ENCODE measurements around the gene FGF21. TPM values are rescaled to one million over a fixed set of nuclear protein-coding genes. Genes with fewer than 3 reads are reported as not detected.

FGF21 gene
- total and polyA plus RNA-seq, 10 of the 15 experiments (the other 5 are each of a cell fraction or from before 2014, with no cell fraction given), result not detected

GRCh38 chr19:48724796-48725753 is 30.2 kb upstream of the FGF21 start:
- Histone ChIP-seq H3K79me2 (ENCODE audit: control insufficient read depth, insufficient read depth, low read length) (no peaks in the 10 kb centered on the region), H3K4me3 (no peak overlapping the region), H4K20me1 (ENCODE audit: control insufficient read depth, insufficient read depth) (no peaks in the 10 kb centered on the region), H3K4me2 (ENCODE audit: control insufficient read depth, insufficient read depth) (no peak overlapping the region), H3K9ac (ENCODE audit: control insufficient read depth, insufficient read depth, low read length) (no peak overlapping the region), H3K27ac (ENCODE audit: control insufficient read depth, insufficient read depth) (no peak overlapping the region), H3K27me3 (replicated peaks in 1 of 2; ENCODE audit: control insufficient read depth in 2 of 2, insufficient read depth in 2 of 2, low read length in 1 of 2) (no peaks in the 10 kb centered on the region), H3K9me3 (replicated peaks; ENCODE audit: control insufficient read depth, insufficient read depth, low read length) (peaks cover 8% of the 10 kb centered on the region; the same call in 2 of the 3 replicates), H3K4me1 (ENCODE audit: control insufficient read depth, insufficient read depth, low read length) (peaks cover 4% of the 10 kb centered on the region), H3K36me3 (ENCODE audit: control insufficient read depth in 2 of 2, insufficient read depth in 2 of 2, low read length in 1 of 2) (no peaks in the 10 kb centered on the region), H2AFZ (ENCODE audit: control insufficient read depth, low read depth, low read length) (peak overlapping the region; percentile 3)
- in situ Hi-C loops (cut with MboI) (no loop called here), intact Hi-C loops (cut with micrococcal nuclease; ENCODE audit: unreplicated experiment) (no loop called here)
- ChIA-PET CTCF (interaction anchor here (1.2 to 1.5 kb wide), 2 partner anchors 51 to 71 kb away, joined by 3 to 4 read pairs; no protein-coding TSS in a partner anchor), POLR2A (interaction anchor here (0.7 to 2.1 kb wide), 2 partner anchors 12 to 75 kb away, joined by 5 to 7 read pairs; no protein-coding TSS in a partner anchor), SMC1A (ENCODE audit: uncharacterized antibody, unreplicated experiment) (interaction anchor here (1.1 kb wide), 1 partner anchor 80 kb away, joined by 3 read pairs; no protein-coding TSS in a partner anchor), RAD21 (ENCODE audit: unreplicated experiment) (interaction anchor here (1.4 kb wide), 1 partner anchor 11 kb away, joined by 4 read pairs; no protein-coding TSS in a partner anchor)
- FAIRE-seq (peak; percentile 7), DNase-seq (ENCODE audit: low read depth, low spot score) (no peak), ATAC-seq (peak; percentile 20; the same call in 2 of the 3 replicates)
- TF ChIP-seq HCFC1 (IDR thresholded peaks at IDR 0.05; ENCODE audit: low read length), result peak; percentile 90
- TF ChIP-seq CREM (IDR thresholded peaks at IDR 0.05; ENCODE audit: low read depth), result peak; percentile 45; the same call in 1 of the 2 replicates
- no peak for TF ChIP-seq NKRF (conservative IDR thresholded peaks at IDR 0.05)
- TF ChIP-seq SIX5 (IDR thresholded peaks at IDR 0.05; ENCODE audit: low read depth, low read length, severe bottlenecking), result peak; percentile 96
- 0 out of 2 replicates have a peak, but pooled peaks have one; percentile 51 for TF ChIP-seq SREBF1 (IDR thresholded peaks at IDR 0.05; ENCODE audit: low read length)
- TF ChIP-seq SPI1 (IDR thresholded peaks at IDR 0.05; ENCODE audit: borderline replicate concordance, insufficient read depth, low read depth, low read length), result peak; percentile 75
- peak; percentile 51; the same call in 1 of the 2 replicates for TF ChIP-seq ATF3 (IDR thresholded peaks at IDR 0.05; ENCODE audit: borderline replicate concordance, extremely low read depth, low read depth, low read length)
- TF ChIP-seq MYB (IDR thresholded peaks at IDR 0.05; ENCODE audit: borderline replicate concordance, low read depth, low read length), result no peak
- no peak for TF ChIP-seq RFX5 (IDR thresholded peaks at IDR 0.05; ENCODE audit: low read depth, low read length)
- 0 out of 2 replicates have a peak, but pooled peaks have one; percentile 43 for TF ChIP-seq IKZF1 (conservative IDR thresholded peaks at IDR 0.05)
- no TSS peak for BruUV-seq (replicated peaks)
- 33% methylated on average over 11 of the region's 11 CpGs for WGBS (ENCODE audit: insufficient coverage, insufficient replicate concordance, low lambda C conversion rate, missing lambda C conversion rate)

All from GM12878 (cell line).